HG02642 (cell line): ENCODE results near the gene RELCH.

Source experiments
- ATAC-seq: cut with Tn5 transposase; IDR thresholded peaks from one replicate; pipeline ENCODE4 v1.9.1; 2021; ENCODE audit warnings: mild to moderate bottlenecking; ENCODE audit not compliant: unreplicated experiment, poor library complexity

The RELCH gene

GRCh38 chr18:62248313-62248712 is 61.3 kb downstream of the RELCH start:
- ATAC-seq: no peak

DNA sequence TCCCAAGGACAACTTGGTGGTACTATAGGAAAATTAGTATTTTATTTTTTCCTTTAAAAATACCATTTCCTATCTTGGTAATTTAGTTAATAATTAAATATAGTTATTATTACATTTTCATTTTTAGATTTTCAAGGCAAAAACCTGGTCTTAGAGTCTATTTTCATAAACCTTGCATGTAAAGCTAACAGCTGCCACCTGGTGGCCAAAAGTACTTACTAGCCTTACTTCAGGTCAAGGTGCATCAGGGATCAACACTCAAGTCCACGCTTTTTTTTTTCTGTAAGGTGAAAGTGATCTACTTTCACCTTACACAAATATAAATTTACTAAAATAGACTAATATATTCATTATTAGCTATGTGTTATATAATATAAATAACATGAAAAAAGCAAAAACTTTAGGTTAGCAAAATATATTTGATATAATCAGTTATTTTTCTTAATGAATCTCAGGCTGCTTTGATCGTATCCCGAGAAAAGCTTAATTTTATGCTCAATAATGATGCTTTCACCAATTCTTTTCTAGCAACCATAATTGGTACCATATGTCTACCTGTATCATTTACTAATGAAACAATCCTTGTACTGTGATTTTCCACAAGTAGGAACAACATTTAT is 62.5 kb downstream of the RELCH start:
- peak; percentile 64 for ATAC-seq

- no peak for ATAC-seq
Observed at GRCh38 chr18:62250475-62250874, 63.4 kb downstream of the RELCH start.

GRCh38 chr18:62258093-62258492 is 71.0 kb downstream of the RELCH start:
- ATAC-seq: no peak

DNA sequence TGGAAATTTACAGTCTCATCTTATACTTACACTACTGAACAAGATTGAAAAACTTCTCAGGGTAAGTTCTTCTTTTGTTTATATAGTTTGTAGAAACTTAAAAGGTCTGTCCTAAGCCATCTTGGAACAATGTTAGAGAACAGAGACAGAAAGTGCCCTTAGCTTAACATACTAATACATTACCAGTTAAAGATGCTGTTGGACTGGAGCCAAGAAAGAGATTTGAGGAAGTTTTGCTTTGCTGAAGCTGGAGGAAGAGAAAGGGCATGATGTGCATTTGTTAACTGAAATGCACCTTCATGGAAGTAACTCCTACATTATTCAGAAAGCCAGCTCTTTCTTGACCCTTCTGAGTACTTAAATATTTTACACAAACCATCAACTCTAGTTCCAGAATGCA is 71.6 kb downstream of the RELCH start:
- ATAC-seq: no peak

DNA sequence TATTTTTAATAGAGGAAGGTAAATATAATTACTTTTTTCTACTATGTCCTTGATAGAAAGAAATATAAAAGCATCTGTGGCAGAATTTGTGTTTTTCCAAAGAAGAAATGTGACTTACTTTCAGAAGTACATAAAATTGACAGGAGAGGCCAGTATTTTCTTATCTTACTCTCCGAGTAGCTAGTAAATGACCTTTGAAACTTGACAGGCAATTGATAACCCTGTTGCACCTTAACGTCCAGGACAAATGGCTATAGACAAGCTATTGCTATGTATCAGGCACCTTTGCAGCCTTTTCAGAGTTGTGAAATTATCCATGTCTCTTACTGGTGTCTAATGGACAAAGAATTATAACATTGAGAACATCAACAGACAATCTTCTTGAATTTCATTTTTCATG is 75.0 kb downstream of the RELCH start:
- no peak for ATAC-seq

DNA sequence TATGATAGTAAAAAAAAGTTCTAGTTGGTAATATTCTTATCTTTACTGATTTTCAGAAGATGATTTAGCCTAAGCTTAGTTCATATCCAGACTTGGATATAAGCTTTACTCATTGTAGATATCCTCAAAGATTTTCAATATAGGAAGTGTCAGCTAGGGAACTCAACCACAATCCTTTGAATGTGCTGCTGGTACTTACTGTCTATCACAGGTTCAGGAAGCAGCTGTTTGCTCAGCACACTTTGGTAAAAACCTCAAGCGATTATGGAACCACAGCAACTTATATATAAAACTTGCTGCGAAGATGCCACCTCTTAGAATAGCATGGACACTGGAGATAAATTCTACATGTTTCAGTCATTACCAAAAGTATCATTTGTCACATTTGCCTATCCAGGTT is 77.9 kb downstream of the RELCH start:
- no peak for ATAC-seq

- no peak for ATAC-seq
Observed at GRCh38 chr18:62277045-62277444, 90.0 kb downstream of the RELCH start.

DNA sequence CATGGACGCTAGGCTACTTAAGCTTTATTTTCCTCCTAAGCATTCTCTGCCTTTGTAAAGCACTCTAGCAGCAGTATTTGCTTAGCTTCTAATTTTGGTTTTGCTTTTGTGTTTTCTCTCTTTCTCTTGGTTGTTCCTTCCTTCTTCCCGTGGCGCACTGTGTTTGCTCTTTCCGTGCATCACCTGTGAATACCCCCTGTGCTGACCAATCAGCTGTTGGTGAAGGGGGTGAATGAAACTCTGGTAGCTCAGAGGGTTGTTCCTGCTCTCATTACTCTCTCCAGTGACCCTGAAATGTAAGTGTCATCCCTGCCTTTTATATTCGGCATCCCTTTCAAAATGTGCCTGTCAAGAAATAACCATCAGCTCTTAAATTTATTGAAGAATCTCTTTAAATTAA is 92.5 kb downstream of the RELCH start:
- no peak for ATAC-seq

DNA sequence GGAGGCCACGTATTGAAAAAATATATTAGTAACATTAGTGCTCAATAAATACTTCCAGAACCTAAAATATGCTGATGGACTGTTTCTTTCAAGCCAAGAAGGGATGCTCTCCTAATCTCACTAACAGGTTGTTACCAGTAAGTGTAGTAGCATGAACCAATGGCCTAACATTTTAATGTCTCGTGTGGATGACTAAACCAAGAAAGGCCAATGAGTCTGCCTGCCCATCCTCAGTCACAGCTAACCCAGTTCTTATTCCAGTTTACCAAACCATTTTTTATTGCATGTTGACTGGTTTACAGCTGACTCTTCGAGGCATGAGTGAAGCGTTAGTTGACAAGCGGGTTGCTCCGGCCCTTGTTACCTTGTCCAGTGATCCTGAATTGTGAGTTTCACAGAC is 93.0 kb downstream of the RELCH start:
- no peak for ATAC-seq

DNA sequence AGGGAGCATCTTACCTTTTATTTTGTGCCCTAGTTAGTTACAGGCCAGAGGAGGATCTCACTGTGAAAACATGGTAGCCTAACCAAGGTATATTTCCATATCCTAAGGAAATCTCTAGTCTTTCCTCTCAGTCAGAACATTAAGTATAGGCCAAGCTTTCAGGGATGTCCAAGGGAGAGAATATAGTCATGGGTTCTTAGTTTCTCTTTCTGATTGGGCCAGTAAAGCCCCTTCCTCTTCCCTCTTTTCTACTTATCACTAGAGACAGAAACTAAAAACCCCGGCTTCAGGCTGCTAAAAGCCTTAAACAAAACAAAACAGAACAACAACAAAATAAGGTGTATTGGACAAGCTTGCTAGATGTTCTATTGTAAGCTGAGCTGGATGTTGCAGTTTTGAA is 93.7 kb downstream of the RELCH start:
- ATAC-seq: no peak

DNA sequence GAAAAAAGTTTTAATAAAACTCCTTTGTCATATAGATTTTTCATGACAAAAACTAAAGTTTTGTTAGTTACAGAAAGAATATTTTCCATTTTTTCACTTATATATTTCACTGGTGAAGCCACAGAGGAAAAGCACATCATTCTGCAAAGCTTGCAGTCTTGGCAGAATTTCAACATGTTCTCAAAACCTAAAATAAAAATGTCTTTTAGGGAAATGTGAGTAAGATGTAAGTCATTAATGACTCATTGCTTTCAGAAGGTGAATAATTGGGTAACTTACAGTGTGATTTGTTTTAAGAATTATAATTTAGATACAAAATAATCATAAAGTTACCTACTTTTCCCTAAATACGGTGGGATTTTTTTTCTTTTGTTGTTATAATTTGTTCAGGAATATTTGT is 94.6 kb downstream of the RELCH start:
- ATAC-seq: no peak

- no peak for ATAC-seq
Observed at GRCh38 chr18:62282188-62282629, 95.2 kb downstream of the RELCH start.

DNA sequence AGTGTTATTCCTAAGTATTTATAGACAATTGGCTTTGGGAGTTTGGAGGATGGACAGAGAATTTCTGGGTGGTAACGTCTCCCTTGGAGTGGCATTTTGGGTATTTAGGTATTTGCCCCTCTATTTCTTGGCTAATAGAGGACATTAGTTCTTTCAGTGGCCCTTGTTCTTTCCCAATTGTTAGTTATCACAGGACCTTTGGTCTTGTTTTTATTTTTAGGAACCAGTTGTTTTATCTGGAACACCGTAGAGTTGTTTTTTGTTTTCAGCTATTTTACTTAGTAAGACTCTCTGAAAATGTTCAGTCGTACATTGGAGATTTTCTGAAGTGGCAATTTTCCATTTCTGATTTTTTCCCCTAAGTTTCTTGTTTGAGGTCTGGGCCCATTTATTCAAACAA is 97.6 kb downstream of the RELCH start:
- ATAC-seq: no peak

DNA sequence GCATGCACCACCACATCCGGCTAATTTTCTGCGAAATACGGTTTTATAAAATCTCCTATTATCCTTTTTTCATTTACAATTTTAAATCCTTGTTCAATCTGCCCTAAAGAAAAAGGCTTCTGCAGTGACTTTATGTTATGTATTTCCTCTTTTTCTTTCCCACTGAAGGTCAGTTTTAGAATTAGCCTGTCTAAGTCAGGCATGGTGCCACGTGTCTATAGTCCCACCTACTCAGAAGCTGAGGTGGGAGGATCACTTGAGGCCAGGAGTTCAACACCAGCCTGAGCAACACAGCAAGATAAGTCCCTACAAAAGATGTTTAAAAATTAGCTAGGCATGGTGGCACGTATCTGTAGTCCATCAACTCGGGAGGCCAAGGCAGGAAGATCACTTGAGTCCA is 98.2 kb downstream of the RELCH start:
- ATAC-seq: no peak

DNA sequence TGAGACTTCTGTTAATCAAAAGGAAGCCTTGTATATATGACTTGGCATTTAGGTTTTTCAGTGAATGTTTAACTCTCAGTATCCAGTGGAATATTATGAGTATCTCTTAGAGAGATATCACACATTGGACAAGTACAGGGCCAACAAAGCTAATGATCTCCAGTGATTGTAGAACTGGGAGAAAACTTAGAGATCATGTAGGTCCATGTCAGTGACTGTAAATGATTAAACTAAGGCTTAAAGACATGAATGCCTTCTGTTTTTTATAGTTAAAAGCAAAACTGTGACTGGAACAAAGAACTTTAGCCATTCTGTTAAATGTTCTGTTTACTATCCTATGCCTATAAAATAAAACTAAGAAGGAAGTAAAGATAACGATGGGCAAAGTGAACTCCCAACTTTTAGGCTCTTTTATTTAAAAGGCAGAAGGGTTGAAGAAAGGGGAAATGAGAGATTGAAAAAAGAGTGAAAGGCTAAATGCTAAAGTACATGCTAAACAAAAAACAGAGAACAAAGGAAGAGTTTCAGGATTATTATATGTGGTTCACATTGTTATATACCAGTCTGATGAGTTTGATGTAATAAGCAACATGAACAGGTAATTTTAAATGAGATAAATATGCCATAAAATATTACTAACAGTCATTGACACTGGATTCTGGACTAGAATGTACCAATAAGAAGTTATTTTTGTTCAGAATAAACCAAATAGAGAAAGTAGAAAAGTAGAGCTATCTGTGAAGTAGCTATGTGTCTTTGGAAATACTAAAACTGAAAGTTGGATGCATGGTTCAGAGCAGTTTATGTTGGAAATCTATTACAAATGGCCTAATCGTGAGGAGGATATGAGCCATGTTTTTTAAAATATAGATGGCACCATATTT is 101.0 kb downstream of the RELCH start:
- ATAC-seq: peak; percentile 41

DNA sequence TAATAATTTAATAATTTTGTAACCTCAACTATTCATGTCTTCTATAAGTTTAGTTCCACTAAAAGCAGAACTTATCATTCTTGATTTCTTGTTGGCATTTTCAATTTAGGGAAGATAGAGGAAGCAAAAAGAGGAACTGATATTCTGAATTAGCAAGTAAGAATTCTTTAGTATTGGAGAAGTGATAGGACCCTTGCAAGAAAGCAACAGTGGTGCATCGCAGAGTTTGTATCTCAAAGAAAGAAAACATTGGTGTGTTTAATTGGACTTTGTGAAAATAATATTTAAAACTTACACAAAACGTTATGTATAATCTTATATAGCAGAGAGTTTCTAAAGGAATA is 101.6 kb downstream of the RELCH start:
- ATAC-seq: peak; percentile 54

GRCh38 chr18:62289047-62289446 is 102.0 kb downstream of the RELCH start:
- peak; percentile 67 for ATAC-seq

DNA sequence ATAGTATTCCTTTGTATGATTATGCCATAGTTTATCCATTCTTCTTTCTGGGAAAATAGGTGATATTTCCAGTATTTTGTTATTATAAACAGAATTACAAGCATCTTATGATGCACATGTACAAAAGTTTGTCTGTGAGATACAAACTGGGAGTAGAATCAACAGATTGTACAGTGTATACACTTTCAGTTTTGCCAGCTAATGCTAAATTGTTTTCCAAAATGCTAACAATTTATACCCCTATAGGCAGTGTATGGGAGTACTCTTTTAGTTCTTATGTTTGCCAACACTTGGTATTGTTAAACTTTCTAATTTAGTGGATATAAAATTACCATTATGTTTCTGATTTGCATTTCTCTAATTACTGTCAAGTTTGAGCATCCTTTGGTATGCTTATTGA is 107.0 kb downstream of the RELCH start:
- ATAC-seq: no peak

- ATAC-seq: no peak
Observed at GRCh38 chr18:62300359-62300963, 113.4 kb downstream of the RELCH start.

- no peak for ATAC-seq
Observed at GRCh38 chr18:62301322-62301721, 114.3 kb downstream of the RELCH start.

GRCh38 chr18:62312851-62313250 is 125.8 kb downstream of the RELCH start:
- peak; percentile 59 for ATAC-seq
